ENCODE results near the gene MED12.

- TF ChIP-seq POLR2A (IDR thresholded peaks at IDR 0.05) (no peak), CTCF (IDR thresholded peaks at IDR 0.05) (no peak), POLR2AphosphoS5 (IDR thresholded peaks at IDR 0.05) (no peak)
Observed at GRCh38 chrX:71182871-71183270, 64.5 kb downstream of the MED12 start.

All from breast epithelium (tissue), 3 donors.